OCI-LY7 (cell line): ENCODE results near the gene SLC2A8. TPM values are rescaled to one million over a fixed set of nuclear protein-coding genes. Genes with fewer than 3 reads are reported as not detected.

Experiments used
- BruUV-seq: library from RNA; stranded (reverse); fragments of 400-500 nt; replicated peaks from 2 replicates; lab custom pipeline; 2021; lab: Mats Ljungman, UMichigan
- CTCF ChIA-PET: fragments of 300-600 bp; sonication (Branson Sonifier 250); formaldehyde crosslinking; loops from one replicate; lab custom pipeline; 2022; ENCODE audit warnings: antibody characterized with exemption; ENCODE audit not compliant: unreplicated experiment; lab: Charles Lee
- POLR2A ChIA-PET: fragments of 300-600 bp; sonication (Branson Sonifier 250); formaldehyde crosslinking; loops from one replicate; lab custom pipeline; 2022; ENCODE audit warnings: antibody characterized with exemption; lab: Charles Lee
- DNase-seq: peaks from one replicate; pipeline ENCODE4 v3.0.0-alpha.2; 2015; ENCODE audit warnings: low spot score
- H2AFZ ChIP-seq: fragments of 200-600 bp; sonication (generic), shearing (Covaris generic); 2 replicates; pipeline ENCODE4 v1.6.1; 2014; ENCODE audit warnings: mild to moderate bottlenecking, antibody characterized with exemption, low read length, moderate library complexity
- H3K27ac ChIP-seq: fragments of 200-600 bp; sonication (generic); 2 replicates; pipeline ENCODE4 v1.5.1; 2014; ENCODE audit warnings: mixed run types, low read depth, mild to moderate bottlenecking, moderate library complexity, low read length, inconsistent platforms; ENCODE audit not compliant: poor library complexity, severe bottlenecking
- H3K36me3 ChIP-seq: fragments of 200-600 bp; sonication (generic); 2 replicates; pipeline ENCODE4 v1.6.1; 2014; ENCODE audit warnings: mild to moderate bottlenecking, antibody characterized with exemption, low read length, moderate library complexity, mixed read lengths; ENCODE audit not compliant: insufficient read depth
- H3K4me1 ChIP-seq: fragments of 200-600 bp; sonication (generic); 2 replicates; pipeline ENCODE4 v1.5.1; 2014; ENCODE audit warnings: mild to moderate bottlenecking, low read length; ENCODE audit not compliant: insufficient read depth, poor library complexity, severe bottlenecking
- H3K4me2 ChIP-seq: fragments of 200-600 bp; sonication (generic); 2 replicates; pipeline ENCODE4 v1.6.1; 2014; ENCODE audit warnings: mild to moderate bottlenecking, low read length
- H3K4me3 ChIP-seq: fragments of 200-600 bp; sonication (generic); 2 replicates; pipeline ENCODE4 v1.5.1; 2014; ENCODE audit warnings: mild to moderate bottlenecking, low read depth, low read length; ENCODE audit not compliant: poor library complexity, severe bottlenecking
- H3K79me2 ChIP-seq: fragments of 200-600 bp; sonication (generic); 2 replicates; pipeline ENCODE4 v1.6.1; 2016; ENCODE audit warnings: low read depth, mild to moderate bottlenecking, low read length, moderate library complexity, mixed read lengths; ENCODE audit not compliant: insufficient read depth
- H3K9me2 ChIP-seq: fragments of 200-600 bp; sonication (generic); 2 replicates; pipeline ENCODE4 v1.6.1; 2016; ENCODE audit warnings: mild to moderate bottlenecking, low read length, mixed read lengths; ENCODE audit not compliant: insufficient read depth
- H3K9me3 ChIP-seq: fragments of 200-600 bp; sonication (generic); 2 replicates; pipeline ENCODE4 v1.6.1; 2014; ENCODE audit warnings: mild to moderate bottlenecking, mixed run types, low read length, mixed read lengths
- H4K20me1 ChIP-seq: fragments of 200-600 bp; sonication (generic); 2 replicates; pipeline ENCODE4 v1.6.1; 2014; ENCODE audit warnings: mild to moderate bottlenecking, antibody characterized with exemption, low read length, moderate library complexity, mixed read lengths; ENCODE audit not compliant: insufficient read depth
- EZH2phosphoT487 ChIP-seq: fragments of 200-600 bp; sonication (generic); IDR thresholded peaks from 2 replicates; pipeline ENCODE4 v1.6.1; 2018; ENCODE audit warnings: low read depth, borderline replicate concordance, mild to moderate bottlenecking, mixed run types, antibody characterized with exemption, low read length, moderate library complexity, mixed read lengths
- intact Hi-C: fragments of 100-400 bp; cut with micrococcal nuclease; formaldehyde crosslinking; loops from one replicate; pipeline ENCODE4 v1.10.0; 2022; ENCODE audit not compliant: unreplicated experiment
- total RNA-seq, 2 experiments: library from RNA; depleted of rRNA in 1 of 2; stranded (reverse); fragments of >200 nt in 1 of 2; shearing (Covaris generic) in 1 of 2; gene quantifications; 2 replicates each; pipeline ENCODE4 v1.2.3, GENCODE V29; 2014 to 2022
- TF ChIP-seq, protein P1 (sequence below): fragments of 200-600 bp; sonication (generic); conservative IDR thresholded peaks from 2 replicates; pipeline ENCODE4 v1.5.1; 2014; ENCODE audit warnings: mild to moderate bottlenecking, antibody characterized with exemption, low read length, moderate library complexity, mixed read lengths

The SLC2A8 gene
- total RNA-seq, 2 experiments from 2014 or later, result 11.9 to 19.6 TPM

DNA sequence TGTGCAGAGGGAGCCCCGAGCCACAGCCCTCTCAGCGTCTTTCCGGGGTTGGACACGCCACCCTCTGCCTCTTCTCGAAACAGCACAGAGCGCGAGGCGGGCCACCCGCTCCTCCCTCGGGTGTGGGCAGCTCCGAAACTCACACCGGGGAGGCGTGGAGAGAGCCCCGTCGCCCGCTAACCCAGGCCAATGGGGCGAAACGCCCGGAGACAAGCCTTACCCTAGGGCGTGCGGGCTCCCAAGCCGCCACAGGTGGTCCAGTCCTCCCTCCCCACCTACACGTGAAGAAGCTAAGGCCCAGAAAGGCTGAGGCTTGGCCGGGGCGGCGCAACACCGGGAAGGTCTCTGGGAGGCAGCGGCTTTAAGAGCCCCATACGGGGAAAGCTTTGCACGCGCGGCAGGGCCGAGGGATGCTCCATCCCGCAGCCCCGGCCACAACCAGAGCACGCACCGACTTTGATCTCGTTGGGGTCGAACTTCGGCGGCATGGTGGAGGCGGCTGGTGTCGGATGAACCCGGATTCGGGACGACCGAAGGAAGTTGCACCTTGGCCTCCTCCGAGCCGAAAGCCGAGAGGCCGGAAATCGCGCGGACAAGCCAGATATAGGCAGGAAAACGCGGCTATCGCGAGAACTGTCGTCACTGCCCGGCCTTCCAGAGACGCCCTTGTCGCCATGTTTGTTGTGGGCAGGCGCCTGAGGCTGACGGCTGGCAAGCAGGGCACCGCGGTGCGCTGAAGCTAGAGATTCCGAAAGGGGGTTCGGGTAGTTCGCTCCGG is 54.0 kb downstream of the SLC2A8 start, which contains the start of the genes LRSAM1 and RPL12:
Gene LRSAM1 (plus strand): TSS at position 681 of the 778 bp plus-strand sequence. CDS start 3,018 bp downstream, outside the sequence.
Gene RPL12 (minus strand): TSS at position 577 of the 778 bp plus-strand sequence. CDS start 89 bp downstream, at position 488.
- H3K4me1 ChIP-seq, result peaks cover 39% of the 10 kb centered on the region
- H3K9me2 ChIP-seq, result no peaks in the 10 kb centered on the region
- no TSS peak for BruUV-seq
- H3K4me2 ChIP-seq, result peak within 1 kb of the TSS; percentile 99
- peak within 1 kb of the TSS; percentile 99 for H3K4me3 ChIP-seq
- peaks cover 61% of the 10 kb centered on the region for H3K36me3 ChIP-seq
- ChIA-PET CTCF (no interaction called here), POLR2A (interaction anchor here (0.6 to 3.1 kb wide), 6 partner anchors 27 to 647 kb away, joined by 3 to 9 read pairs (median 3); partner anchors contain the start of genes SH2D3C, SLC2A8 and ZBTB43)
- peaks cover 36% of the 10 kb centered on the region for H4K20me1 ChIP-seq
- intact Hi-C loops, result loop anchor here (1.0 kb wide), 1 partner anchor 27 kb away; the partner anchor contains the start of gene ZNF79
- TF ChIP-seq EZH2phosphoT487, result no peak
- TF ChIP-seq, protein P1, sequence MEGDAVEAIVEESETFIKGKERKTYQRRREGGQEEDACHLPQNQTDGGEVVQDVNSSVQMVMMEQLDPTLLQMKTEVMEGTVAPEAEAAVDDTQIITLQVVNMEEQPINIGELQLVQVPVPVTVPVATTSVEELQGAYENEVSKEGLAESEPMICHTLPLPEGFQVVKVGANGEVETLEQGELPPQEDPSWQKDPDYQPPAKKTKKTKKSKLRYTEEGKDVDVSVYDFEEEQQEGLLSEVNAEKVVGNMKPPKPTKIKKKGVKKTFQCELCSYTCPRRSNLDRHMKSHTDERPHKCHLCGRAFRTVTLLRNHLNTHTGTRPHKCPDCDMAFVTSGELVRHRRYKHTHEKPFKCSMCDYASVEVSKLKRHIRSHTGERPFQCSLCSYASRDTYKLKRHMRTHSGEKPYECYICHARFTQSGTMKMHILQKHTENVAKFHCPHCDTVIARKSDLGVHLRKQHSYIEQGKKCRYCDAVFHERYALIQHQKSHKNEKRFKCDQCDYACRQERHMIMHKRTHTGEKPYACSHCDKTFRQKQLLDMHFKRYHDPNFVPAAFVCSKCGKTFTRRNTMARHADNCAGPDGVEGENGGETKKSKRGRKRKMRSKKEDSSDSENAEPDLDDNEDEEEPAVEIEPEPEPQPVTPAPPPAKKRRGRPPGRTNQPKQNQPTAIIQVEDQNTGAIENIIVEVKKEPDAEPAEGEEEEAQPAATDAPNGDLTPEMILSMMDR, result 0 out of 2 replicates have a peak, but pooled peaks have one; percentile 22
- peak; percentile 96 for DNase-seq
- H3K9me3 ChIP-seq, result no peaks in the 10 kb centered on the region
- H3K79me2 ChIP-seq, result peaks cover 42% of the 10 kb centered on the region
- H3K27ac ChIP-seq, result peak within 1 kb of the TSS; percentile 92
- H2AFZ ChIP-seq, result peak within 1 kb of the TSS; percentile 64; the same call in 1 of the 2 replicates

DNA sequence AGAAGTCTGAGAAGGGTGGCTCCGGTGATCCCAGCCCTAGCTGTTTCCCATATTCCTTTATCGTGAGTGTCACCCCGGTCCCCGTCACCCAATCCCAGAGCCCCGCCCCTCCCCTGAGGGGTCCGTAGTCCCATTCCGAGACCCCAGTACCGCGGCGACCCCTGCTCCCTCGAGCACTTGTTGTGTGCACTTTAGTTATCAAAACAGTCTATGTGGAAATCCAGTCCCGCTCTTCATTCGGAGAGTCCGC is 54.6 kb downstream of the SLC2A8 start:
- no peak for TF ChIP-seq EZH2phosphoT487
- TF ChIP-seq, protein P1, result no peak
- intact Hi-C loops, result loop anchor here (1.0 kb wide), 1 partner anchor 27 kb away; the partner anchor contains the start of gene ZNF79
- peak overlapping the region; percentile 64; the same call in 1 of the 2 replicates for H2AFZ ChIP-seq
- H3K9me2 ChIP-seq, result no peaks in the 10 kb centered on the region
- no peak for DNase-seq
- ChIA-PET POLR2A (interaction anchor here (0.6 to 3.1 kb wide), 5 partner anchors 28 to 647 kb away, joined by 3 to 9 read pairs (median 3); partner anchors contain the start of genes SLC2A8 and ZBTB43), CTCF (no interaction called here)
- peak overlapping the region; percentile 52 for H3K27ac ChIP-seq
- BruUV-seq, result TSS peak; percentile 36
- H3K4me1 ChIP-seq, result peaks cover 39% of the 10 kb centered on the region
- peak overlapping the region; percentile 99 for H3K4me3 ChIP-seq
- H3K9me3 ChIP-seq, result no peaks in the 10 kb centered on the region
- H3K36me3 ChIP-seq, result peaks cover 56% of the 10 kb centered on the region
- peaks cover 36% of the 10 kb centered on the region for H4K20me1 ChIP-seq
- H3K79me2 ChIP-seq, result peaks cover 42% of the 10 kb centered on the region
- H3K4me2 ChIP-seq, result peak overlapping the region; percentile 66
